GM18907 (cell line): ENCODE data around the gene SSBP2.
"Not testable (repeated sequence)": the region's sequence is repeated elsewhere in the genome, so short reads cannot be mapped to it uniquely, and the experiment has no call there.

Source experiments
- ATAC-seq: cut with Tn5 transposase; IDR thresholded peaks from one replicate; pipeline ENCODE4 v1.9.1; 2021; ENCODE audit warnings: mild to moderate bottlenecking, moderate library complexity; ENCODE audit not compliant: unreplicated experiment

The SSBP2 gene

GRCh38 chr5:81679885-81680284 lies 71.0 kb downstream of the SSBP2 start:
- no peak for ATAC-seq

- ATAC-seq: no peak
These were observed 75.5 kb downstream of the SSBP2 start for GRCh38 chr5:81675420-81675819.

GRCh38 chr5:81665795-81666194 lies 85.1 kb downstream of the SSBP2 start:
- ATAC-seq: no peak

- not testable (repeated sequence) for ATAC-seq
These were observed 90.3 kb downstream of the SSBP2 start for GRCh38 chr5:81660624-81661023.

GRCh38 chr5:81657386-81657785 lies 93.5 kb downstream of the SSBP2 start:
- ATAC-seq: no peak

- ATAC-seq: no peak
These were observed 94.1 kb downstream of the SSBP2 start for GRCh38 chr5:81656783-81657182.

GRCh38 chr5:81650987-81651386 lies 99.9 kb downstream of the SSBP2 start:
- no peak for ATAC-seq

GRCh38 chr5:81646469-81646995 lies 104.4 kb downstream of the SSBP2 start:
- ATAC-seq: no peak

- no peak for ATAC-seq
These were observed 108.7 kb downstream of the SSBP2 start for GRCh38 chr5:81642210-81642609.

- ATAC-seq: no peak
These were observed 111.3 kb downstream of the SSBP2 start for GRCh38 chr5:81639556-81639955.

- no peak for ATAC-seq
These were observed 112.4 kb downstream of the SSBP2 start for GRCh38 chr5:81638471-81638870.

GRCh38 chr5:81633891-81634290 lies 117.0 kb downstream of the SSBP2 start:
- ATAC-seq: no peak

GRCh38 chr5:81633471-81633870 lies 117.4 kb downstream of the SSBP2 start:
- ATAC-seq: no peak

- ATAC-seq: no peak
These were observed 118.2 kb downstream of the SSBP2 start for GRCh38 chr5:81632679-81633078.

- ATAC-seq: no peak
These were observed 119.3 kb downstream of the SSBP2 start for GRCh38 chr5:81631621-81632020.

GRCh38 chr5:81631124-81631523 lies 119.8 kb downstream of the SSBP2 start:
- ATAC-seq: peak; percentile 88

- peak; percentile 4 for ATAC-seq
These were observed 120.2 kb downstream of the SSBP2 start for GRCh38 chr5:81630684-81631083.

GRCh38 chr5:81629986-81630385 lies 120.9 kb downstream of the SSBP2 start:
- ATAC-seq: no peak

GRCh38 chr5:81628061-81628460 lies 122.8 kb downstream of the SSBP2 start:
- not testable (repeated sequence) for ATAC-seq

GRCh38 chr5:81626524-81626923 lies 124.4 kb downstream of the SSBP2 start:
- no peak for ATAC-seq

GRCh38 chr5:81609810-81610375 lies 141.0 kb downstream of the SSBP2 start:
- ATAC-seq: no peak

- no peak for ATAC-seq
These were observed 141.9 kb downstream of the SSBP2 start for GRCh38 chr5:81608976-81609375.

- no peak for ATAC-seq
These were observed 143.2 kb downstream of the SSBP2 start for GRCh38 chr5:81607693-81608092.
